Measurements from ENCODE around the gene ZNF700.
"Not testable (repeated sequence)": the region's sequence is repeated elsewhere in the genome, so short reads cannot be mapped to it uniquely, and the experiment has no call there.

DNA sequence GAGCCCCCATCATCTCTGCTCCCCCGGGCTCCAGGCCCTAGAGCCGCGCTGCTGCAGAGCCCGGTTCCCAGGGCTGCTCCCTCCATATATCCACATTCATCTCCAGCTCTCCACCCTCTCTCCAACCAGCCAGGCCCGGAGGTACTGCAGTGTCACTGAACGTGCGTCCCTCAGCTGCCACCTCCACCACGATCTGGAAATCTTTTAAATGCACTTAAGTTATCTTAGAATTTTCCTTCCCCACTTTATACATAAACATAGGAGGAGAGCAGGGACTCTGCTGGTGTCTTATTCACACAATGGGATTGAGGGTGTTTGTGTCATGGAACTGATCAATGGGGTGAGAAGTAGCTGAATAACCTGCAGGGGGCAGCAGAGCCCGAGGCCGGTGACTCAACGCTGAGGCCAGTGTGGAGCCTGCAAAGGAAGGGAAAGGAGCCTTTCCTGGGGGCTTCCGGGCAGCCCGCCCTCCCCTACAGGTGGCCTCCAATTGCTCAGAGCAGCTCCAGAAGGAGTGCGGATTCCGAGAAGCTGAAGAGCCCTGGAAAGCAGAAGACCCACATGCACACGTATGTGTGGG lies 45.1 kb upstream of the ZNF700 start:
- not testable (repeated sequence) for TF ChIP-seq POLR2A (IDR thresholded peaks at IDR 0.05; ENCODE audit: low read length); GATA1 (IDR thresholded peaks at IDR 0.05; ENCODE audit: low read depth, low read length)
